T1000 (cell line): Measurements from ENCODE around the gene G6PC3.
"Not testable (repeated sequence)": the region's sequence is repeated elsewhere in the genome, so short reads cannot be mapped to it uniquely, and the experiment has no call there.

Source experiments
- DNase-seq: peaks from one replicate; lab custom pipeline; 2025; ENCODE audit warnings: mixed read lengths; lab: John Stamatoyannopoulos, UW

The G6PC3 gene

DNA sequence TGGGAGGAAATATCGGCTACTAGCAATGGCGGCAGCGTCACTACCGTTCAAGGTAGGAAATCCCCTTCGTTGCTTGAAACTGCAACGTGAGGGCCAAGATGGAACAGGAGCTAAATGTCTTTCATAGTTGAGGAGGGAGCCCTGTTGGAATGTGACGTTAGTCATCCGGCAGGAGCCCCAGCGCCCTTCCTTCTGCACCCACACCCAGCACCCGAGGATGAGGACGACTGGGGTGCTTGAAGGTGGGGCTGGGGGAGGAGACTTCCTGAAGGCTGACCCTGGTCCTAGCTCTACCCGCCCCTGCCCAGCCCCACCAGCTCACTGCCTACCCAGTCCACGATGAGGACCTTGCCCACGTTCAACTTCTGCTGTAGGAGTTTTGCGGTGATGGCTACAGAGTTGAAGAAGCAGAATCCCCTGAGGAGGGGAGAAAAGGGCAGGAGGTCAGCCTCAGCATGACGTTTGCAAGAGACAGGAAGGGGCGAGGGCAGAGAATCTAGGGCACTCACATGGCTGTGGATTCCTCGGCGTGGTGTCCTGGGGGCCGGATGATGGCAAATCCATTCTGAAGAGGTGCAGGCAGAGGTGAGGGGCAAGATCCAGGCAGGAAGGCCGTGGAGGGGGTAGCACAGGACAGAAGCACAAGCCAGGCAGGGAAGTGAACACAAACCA lies 11.9 kb downstream of the G6PC3 start:
- DNase-seq = no peak

GRCh38 chr17:44083250-44083849 lies 12.8 kb downstream of the G6PC3 start:
- DNase-seq = no peak

GRCh38 chr17:44084131-44084538 lies 13.6 kb downstream of the G6PC3 start:
- no peak for DNase-seq

GRCh38 chr17:44084921-44085320 lies 14.4 kb downstream of the G6PC3 start:
- no peak for DNase-seq

DNA sequence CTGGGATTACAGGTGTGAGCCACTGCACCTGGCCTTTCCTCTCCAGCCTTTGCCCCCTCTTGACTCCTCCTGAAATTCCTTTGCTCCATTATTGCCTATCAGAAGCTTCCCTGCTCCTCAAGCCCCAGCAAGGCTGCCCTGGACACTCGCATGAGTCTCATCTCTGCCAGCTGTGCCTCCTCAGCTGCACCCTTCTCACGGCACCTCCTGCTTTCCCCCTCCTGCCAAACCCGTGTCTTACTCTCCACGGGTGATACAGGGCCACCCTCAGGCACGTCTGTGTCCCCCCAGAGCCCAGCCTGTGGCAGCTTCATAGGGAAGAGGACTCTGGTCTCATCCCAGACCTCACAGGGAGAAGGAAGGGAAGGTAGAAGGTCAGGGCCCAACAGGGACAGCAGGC lies 15.4 kb downstream of the G6PC3 start:
- no peak for DNase-seq

DNA sequence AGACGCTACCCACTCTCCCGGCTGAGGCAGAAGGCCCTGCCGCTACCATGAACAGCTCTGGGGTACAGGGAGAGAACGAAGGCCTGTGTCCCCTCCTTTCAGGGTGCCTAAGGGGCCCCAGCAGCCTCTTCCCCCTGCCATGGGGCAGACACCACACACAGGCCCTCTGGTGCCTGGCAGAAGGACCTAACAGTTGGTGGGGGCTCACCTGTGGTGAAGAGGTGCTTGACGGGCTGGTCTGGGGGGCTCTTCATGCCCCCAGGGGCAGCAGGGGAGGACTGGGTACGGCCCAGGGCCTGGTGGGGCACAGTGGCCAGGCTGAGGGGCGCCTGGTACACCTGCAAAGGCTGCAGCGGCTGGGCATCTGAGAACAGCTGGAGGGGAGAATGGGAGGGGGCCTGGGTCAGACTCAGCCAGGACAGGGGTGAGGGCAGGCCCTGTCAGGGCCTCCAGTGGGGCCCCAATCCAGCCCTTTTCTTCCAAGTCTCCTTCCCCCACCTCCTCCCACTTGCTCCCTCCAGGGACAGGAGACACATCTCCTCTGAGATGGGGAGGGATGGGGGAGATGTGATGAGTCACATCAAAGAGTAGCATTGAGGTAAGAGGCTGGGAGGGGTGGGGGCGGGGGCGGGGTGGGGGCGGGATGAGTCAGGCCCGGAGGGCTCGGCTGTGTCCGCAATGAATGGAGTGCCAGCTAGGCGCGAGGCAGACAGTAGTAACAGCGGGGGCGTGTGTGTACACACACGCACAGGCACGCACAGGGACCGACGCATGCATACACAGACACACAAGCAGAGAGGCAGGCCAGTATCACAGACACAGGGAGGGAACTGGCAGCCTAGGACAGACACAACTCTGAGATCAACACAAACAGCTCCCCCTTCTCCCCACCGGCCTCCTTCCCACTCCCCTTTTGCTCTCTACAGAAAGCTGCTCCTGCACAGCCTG lies 16.1 kb downstream of the G6PC3 start:
- peak; percentile 87 for DNase-seq

DNA sequence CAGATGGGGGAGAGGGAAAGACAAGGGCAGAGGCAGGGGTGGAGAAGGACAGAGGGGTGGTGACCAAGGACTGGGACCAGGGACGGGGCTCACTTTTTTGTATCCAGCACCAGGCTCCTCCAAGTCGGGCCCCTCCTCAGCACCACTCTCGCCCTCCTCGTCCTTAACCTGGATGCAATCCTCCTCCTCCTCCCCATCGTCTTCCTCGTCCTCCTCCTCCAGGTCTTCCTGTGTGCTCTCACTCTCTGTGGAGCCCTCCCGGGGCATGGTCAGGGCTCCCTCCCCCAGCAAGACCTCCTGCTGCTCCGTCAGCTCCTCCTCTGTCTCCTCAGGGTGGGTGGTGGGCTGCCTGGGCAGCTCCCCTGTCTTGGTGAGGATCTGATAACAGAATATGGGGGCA lies 16.8 kb downstream of the G6PC3 start:
- no peak for DNase-seq

DNA sequence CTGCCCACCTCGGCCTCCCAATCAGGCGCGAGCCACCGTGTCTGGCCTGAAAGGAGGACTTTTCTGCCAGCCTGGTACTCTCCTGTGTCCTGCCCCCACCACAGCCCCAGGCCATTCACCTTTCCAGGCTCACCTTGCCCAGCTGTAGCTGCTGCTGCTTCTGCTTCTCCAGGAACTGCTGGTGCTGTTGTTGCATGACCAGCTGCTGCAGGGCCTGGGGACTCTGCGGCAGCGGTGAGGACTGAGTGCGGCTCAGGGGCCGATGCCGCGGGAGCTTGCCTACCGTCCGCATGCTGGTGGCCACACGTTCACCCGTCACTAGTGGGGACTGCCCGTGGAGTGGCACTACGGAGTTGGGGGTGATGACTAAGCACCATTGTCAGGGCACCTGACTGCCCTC lies 17.7 kb downstream of the G6PC3 start:
- no peak for DNase-seq

DNA sequence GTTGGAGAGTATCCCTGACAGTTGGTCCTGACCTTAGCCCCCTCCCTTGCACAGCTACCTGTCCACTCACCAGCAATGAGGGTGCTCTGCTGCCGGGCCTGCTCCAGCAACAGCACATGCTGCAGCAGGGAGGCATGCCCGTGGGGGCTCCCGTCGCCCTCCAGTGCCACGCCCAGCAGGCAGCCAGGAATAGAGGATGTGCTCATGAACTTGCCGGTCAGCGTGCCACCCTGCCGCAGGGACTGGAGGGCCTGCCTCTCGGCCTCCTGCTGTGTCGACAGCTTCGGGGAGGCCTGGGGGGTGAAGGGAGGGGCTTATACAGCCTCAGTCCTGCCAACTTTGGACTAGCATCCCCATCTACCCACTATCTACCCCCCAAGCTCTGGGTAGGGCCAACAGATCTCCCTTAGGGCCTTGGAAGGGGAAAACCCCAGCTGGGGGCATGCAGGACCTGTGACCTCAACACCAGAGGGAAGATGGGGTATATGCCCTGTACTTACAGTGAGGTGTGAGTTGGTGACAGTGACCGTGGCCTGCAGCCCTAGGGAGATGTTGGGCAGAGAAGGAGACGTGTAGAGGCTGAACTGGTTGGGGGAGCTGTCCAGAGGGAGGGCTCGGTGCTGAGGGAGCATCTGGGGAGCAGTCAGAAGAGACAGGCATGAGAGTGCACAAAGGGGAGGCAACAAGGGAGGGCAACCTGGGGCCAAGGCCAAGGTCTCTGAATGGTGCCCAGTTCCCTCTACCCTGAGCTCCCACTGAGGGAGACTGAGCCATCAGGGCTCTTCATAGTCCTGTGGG lies 20.9 kb downstream of the G6PC3 start:
- no peak for DNase-seq

DNA sequence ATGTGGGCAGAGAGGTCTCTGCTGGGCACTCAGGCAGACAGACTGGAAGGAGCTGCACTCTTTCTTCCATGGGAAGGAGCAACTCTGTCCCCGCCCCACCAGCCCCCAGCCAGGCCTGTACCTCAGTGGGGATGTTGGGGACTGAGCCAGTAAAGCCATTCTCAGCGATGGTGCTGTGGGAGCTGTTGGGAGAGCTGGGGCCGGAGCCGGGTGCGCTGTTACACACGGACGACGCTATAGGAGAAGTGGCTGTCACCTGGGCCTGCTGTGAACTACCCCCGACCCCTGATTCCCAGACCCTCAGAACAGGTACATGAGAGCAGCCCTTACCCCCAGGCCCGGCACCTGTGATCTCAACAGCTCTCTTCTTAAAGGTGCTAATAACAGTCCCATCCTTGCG lies 21.5 kb downstream of the G6PC3 start:
- no peak for DNase-seq

DNA sequence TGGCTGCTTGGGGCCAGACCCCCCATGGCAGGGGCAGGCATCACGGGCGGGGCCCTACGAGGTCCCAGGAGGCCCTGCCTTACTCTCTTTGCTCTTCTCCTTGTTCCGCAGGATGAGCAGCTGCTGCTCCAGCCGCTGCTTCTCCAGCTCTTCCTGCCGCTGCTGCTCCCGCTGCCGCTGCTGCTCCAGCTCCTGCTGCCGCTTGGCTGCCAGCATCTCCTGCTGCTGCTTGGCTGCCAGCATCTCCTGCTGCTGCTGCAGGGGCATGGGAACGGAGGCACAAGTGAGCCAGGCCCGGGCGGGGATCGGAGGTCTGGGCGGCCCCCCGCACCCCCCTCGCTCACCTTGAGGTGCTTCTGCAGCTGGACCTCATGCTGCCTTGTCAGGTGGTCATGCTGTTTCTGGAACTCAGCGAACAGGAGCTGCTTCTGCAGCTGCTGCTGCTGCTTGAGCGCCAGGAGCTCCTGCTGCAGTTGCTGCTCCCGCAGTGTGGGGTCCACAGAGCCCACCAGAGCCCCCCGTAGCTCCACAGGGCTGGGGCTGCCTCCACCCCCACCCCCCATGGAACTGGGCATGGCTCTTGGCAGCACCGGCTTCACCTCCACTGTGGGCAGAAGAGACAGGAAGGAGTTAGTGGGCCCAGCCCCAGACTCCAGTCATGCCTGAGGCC lies 22.8 kb downstream of the G6PC3 start:
- DNase-seq = no peak

- DNase-seq = no peak
Observed at GRCh38 chr17:44094701-44095387, 24.3 kb downstream of the G6PC3 start.

DNA sequence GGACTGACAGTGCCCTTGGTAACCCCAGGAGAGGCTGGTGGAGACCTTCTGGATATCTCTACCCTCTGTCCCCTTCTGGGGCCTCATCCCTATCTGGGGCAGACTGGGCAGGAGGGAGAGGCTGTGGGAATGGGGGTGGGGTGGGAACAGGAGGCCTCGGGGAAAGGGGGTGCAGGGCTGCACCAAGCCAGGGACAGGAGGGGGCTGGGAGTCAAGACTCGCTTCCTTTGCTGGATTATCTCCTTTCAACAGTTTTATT lies 24.8 kb downstream of the G6PC3 start:
- no peak for DNase-seq

- peak; percentile 65 for DNase-seq
Observed at GRCh38 chr17:44095647-44096496, 25.3 kb downstream of the G6PC3 start.

DNA sequence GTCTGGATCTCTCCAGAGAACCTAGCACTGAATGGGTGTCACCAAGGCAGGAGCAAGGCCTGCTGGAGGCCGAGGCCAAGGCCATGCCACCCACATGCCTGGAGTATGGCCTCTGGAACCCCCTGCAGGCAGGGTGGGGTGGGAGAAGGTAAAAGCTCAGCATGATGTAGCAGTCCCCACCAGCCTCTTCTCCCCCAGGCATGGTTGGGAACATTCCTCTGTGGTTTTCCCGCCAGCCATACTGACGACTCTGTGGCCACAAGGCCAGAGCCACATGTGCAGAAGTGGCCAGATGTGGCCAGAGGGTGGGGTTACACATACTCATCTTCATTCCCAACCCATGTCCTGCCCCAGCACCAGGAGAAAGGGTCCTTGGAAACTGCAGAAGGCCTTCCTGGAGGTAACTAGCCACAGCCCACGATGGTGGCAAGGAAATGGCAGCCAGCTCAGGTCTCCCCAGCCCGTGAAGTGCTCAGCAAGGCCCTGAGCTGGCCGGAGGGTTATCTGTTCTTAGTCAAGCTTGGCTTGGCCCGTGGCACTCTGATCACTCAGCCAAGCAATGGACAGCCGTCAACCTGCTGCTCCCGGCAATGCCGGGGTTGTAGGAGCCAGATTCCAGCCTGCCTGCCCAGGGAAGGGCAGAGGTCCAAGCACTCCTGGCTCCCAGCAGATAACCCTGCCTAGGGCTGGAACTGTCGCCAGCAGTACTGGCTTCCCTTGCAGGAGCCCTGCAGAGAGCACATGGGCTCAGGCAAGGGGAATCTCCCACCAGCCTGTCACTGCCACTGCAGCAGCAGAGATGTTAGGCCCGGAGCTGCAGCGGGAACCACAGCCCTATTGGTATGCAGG lies 26.8 kb downstream of the G6PC3 start:
- DNase-seq = no peak

DNA sequence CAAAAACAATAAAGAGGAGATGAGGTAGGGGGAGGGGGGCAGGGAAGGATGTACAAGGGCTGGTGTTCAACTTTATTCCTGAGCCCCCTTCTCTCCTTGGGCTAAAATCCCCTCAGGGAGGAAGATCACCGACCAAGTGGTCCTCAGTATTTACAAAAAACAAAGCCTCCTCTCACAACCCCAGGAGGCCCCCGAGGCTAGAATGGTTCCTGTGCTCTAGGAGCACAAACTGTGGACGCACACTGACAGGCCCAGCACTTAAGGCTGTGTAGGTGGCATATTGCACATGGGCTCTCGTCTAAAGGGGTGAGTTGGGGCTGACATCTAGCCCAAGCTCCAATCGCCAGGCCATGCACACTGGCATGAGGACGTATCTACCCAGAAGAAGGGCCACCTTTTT lies 31.3 kb downstream of the G6PC3 start:
- not testable (repeated sequence) for DNase-seq

GRCh38 chr17:44102849-44103622 lies 32.5 kb downstream of the G6PC3 start:
- no peak for DNase-seq

DNA sequence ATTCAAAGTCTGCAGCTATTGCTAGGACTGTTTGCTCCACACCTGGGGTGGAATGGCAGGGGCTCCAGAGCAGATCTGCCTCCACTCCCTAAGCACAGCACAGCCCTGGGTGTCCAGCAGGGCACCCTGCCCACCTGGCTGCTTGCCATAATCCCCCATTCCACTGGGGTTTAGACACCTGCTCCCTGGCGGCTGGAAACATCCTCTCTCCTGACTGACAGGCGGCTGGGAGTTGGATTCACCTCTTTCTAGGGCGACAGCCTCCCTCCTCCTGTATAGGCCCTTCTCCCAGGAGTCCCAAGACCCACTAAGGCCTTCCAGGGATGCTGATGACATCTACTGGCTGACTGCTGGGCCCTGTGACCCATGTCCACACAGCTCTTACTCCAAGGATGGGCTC lies 34.9 kb downstream of the G6PC3 start:
- DNase-seq = no peak

DNA sequence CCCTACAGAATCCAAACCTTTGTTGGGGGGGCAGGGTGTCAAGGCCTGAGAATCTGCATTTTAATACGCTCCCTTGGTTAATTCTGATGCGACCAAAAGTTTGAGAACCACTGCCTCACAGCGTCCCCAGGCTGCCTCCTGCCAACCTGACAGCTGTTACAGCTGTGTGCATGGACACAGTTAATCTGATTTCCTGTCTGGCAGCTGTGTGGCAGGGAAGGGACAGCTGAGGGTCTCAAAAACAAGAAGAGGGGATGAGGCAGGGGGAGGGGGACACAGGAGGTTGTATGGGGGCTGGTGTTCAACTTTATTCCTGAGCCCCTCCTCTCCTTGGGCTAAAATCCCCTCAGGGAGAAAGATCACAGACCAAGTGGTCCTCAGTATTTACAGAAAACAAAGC lies 35.4 kb downstream of the G6PC3 start:
- no peak for DNase-seq
